H9 (cell line): ENCODE measurements around the gene LRRC31. TPM values are rescaled to one million over a fixed set of nuclear protein-coding genes. Genes with fewer than 3 reads are reported as not detected.

Experiments used
- DNase-seq: peaks from one replicate; pipeline ENCODE4 v3.0.0-alpha.2; 2017
- H2AFZ ChIP-seq: one replicate; pipeline ENCODE4 v1.6.1; 2013; ENCODE audit warnings: mild to moderate bottlenecking, low read length, control low read depth, moderate library complexity
- H2AK5ac ChIP-seq: 2 replicates; pipeline ENCODE4 v1.6.1; 2013; ENCODE audit warnings: low read length, control low read depth, mixed read lengths; ENCODE audit not compliant: insufficient read length
- H2BK120ac ChIP-seq: one replicate; pipeline ENCODE4 v1.6.1; 2013; ENCODE audit warnings: low read depth, mild to moderate bottlenecking, low read length, control low read depth, inconsistent platforms; ENCODE audit not compliant: poor library complexity, severe bottlenecking
- H2BK12ac ChIP-seq: 2 replicates; pipeline ENCODE4 v1.6.1; 2013; ENCODE audit warnings: low read length, control low read depth, mixed read lengths, low read depth; ENCODE audit not compliant: insufficient read length
- H2BK15ac ChIP-seq: 2 replicates; pipeline ENCODE4 v1.6.1; 2013; ENCODE audit warnings: low read depth, low read length, control low read depth
- H2BK20ac ChIP-seq: one replicate; pipeline ENCODE4 v1.6.1; 2013; ENCODE audit warnings: low read depth, mild to moderate bottlenecking, low read length, control low read depth, inconsistent platforms; ENCODE audit not compliant: poor library complexity, severe bottlenecking
- H2BK5ac ChIP-seq: 2 replicates; pipeline ENCODE4 v1.6.1; 2013; ENCODE audit warnings: low read length, control low read depth, mixed read lengths; ENCODE audit not compliant: insufficient read length
- H3K14ac ChIP-seq: 2 replicates; pipeline ENCODE4 v1.6.1; 2013; ENCODE audit warnings: low read length, control low read depth; ENCODE audit not compliant: insufficient read depth
- H3K18ac ChIP-seq: 2 replicates; pipeline ENCODE4 v1.6.1; 2013; ENCODE audit warnings: low read depth, mild to moderate bottlenecking, mixed read lengths, low read length, control low read depth; ENCODE audit not compliant: insufficient read length
- H3K23ac ChIP-seq: 2 replicates; pipeline ENCODE4 v1.6.1; 2013; ENCODE audit warnings: low read length, control low read depth, mixed read lengths, low read depth; ENCODE audit not compliant: insufficient read length
- H3K23me2 ChIP-seq: 2 replicates; pipeline ENCODE4 v1.6.1; 2013; ENCODE audit warnings: low read depth, mild to moderate bottlenecking, mixed read lengths, low read length, control low read depth; ENCODE audit not compliant: insufficient read length, poor library complexity, severe bottlenecking
- H3K27ac ChIP-seq: 2 replicates; pipeline ENCODE4 v1.5.1; 2013; ENCODE audit warnings: low read length, control low read depth, mixed read lengths, low read depth; ENCODE audit not compliant: insufficient read length
- H3K27me3 ChIP-seq: 2 replicates; pipeline ENCODE4 v1.6.1; 2013; ENCODE audit warnings: low read length, control low read depth, inconsistent platforms; ENCODE audit not compliant: insufficient read depth
- H3K4ac ChIP-seq: 2 replicates; pipeline ENCODE4 v1.6.1; 2013; ENCODE audit warnings: low read depth, mild to moderate bottlenecking, control low read depth, inconsistent platforms, low read length, moderate library complexity
- H3K4me1 ChIP-seq: 2 replicates; pipeline ENCODE4 v1.6.1; 2013; ENCODE audit warnings: low read length, control low read depth, inconsistent platforms; ENCODE audit not compliant: insufficient read depth
- H3K4me2 ChIP-seq: 2 replicates; pipeline ENCODE4 v1.6.1; 2013; ENCODE audit warnings: low read length, control low read depth, mixed read lengths; ENCODE audit not compliant: insufficient read length, insufficient read depth
- H3K56ac ChIP-seq: 2 replicates; pipeline ENCODE4 v1.6.1; 2013; ENCODE audit warnings: low read depth, mild to moderate bottlenecking, mixed read lengths, low read length, control low read depth; ENCODE audit not compliant: insufficient read length
- H3K79me1 ChIP-seq: 2 replicates; pipeline ENCODE4 v1.6.1; 2013; ENCODE audit warnings: low read depth, mild to moderate bottlenecking, moderate library complexity, low read length, control low read depth, inconsistent platforms; ENCODE audit not compliant: insufficient read depth, poor library complexity, severe bottlenecking
- H3K79me2 ChIP-seq: 2 replicates; pipeline ENCODE4 v1.6.1; 2013; ENCODE audit warnings: low read length, control low read depth, inconsistent platforms; ENCODE audit not compliant: insufficient read depth
- H3K9ac ChIP-seq: 2 replicates; pipeline ENCODE4 v1.6.1; 2013; ENCODE audit warnings: low read length, control low read depth, mixed read lengths; ENCODE audit not compliant: insufficient read length; ENCODE audit errors: extremely low read depth
- H3K9me3 ChIP-seq: one replicate; pipeline ENCODE4 v1.6.1; 2013; ENCODE audit warnings: low read depth, low read length, inconsistent platforms; ENCODE audit not compliant: control insufficient read depth
- H3T11ph ChIP-seq: one replicate; pipeline ENCODE4 v1.6.1; 2013; ENCODE audit warnings: mild to moderate bottlenecking, low read length, control low read depth, inconsistent platforms
- H4K20me1 ChIP-seq: one replicate; pipeline ENCODE4 v1.6.1; 2013; ENCODE audit not compliant: control insufficient read depth, insufficient read length, insufficient read depth
- H4K5ac ChIP-seq: 2 replicates; pipeline ENCODE4 v1.6.1; 2013; ENCODE audit warnings: low read depth, mild to moderate bottlenecking, mixed read lengths, low read length, control low read depth; ENCODE audit not compliant: insufficient read length
- H4K8ac ChIP-seq: replicated peaks from 2 replicates; pipeline ENCODE4 v1.6.1; 2013; ENCODE audit warnings: low read length, control low read depth, mixed read lengths, low read depth; ENCODE audit not compliant: insufficient read length
- H4K91ac ChIP-seq: 2 replicates; pipeline ENCODE4 v1.6.1; 2013; ENCODE audit warnings: low read depth, mild to moderate bottlenecking, moderate library complexity, mixed read lengths, low read length, control low read depth; ENCODE audit not compliant: insufficient read length
- H3K27ac Mint-ChIP-seq, 3 experiments: 2 replicates in 2 of 3; 3 replicates in 1 of 3; pipeline ENCODE4 v1.8.0; 2020 to 2021; ENCODE audit warnings: mixed read lengths in 3 of 3, mild to moderate bottlenecking in 1 of 3, moderate library complexity in 1 of 3
- H3K27me3 Mint-ChIP-seq: 2 replicates; pipeline ENCODE4 v1.8.0; 2021; ENCODE audit warnings: low read depth, mild to moderate bottlenecking, moderate library complexity, mixed read lengths
- H3K36me3 Mint-ChIP-seq, 3 experiments: 2 replicates in 2 of 3; 3 replicates in 1 of 3; pipeline ENCODE4 v1.8.0; 2020 to 2021; ENCODE audit warnings: low read depth in 3 of 3, mixed read lengths in 3 of 3; ENCODE audit not compliant: insufficient read depth in 1 of 3
- H3K4me1 Mint-ChIP-seq, 2 experiments: 2 replicates each; pipeline ENCODE4 v1.8.0; 2020; ENCODE audit warnings: mixed read lengths in 2 of 2
- H3K4me3 Mint-ChIP-seq, 2 experiments: 2 replicates in 1 of 2; 3 replicates in 1 of 2; pipeline ENCODE4 v1.8.0; 2020 to 2021; ENCODE audit warnings: mild to moderate bottlenecking in 2 of 2, mixed read lengths in 2 of 2, moderate library complexity in 1 of 2
- H3K9me3 Mint-ChIP-seq, 2 experiments: 2 replicates in 1 of 2; 3 replicates in 1 of 2; pipeline ENCODE4 v1.8.0; 2020; ENCODE audit warnings: mild to moderate bottlenecking in 2 of 2, mixed read lengths in 2 of 2, moderate library complexity in 1 of 2
- CTCF ChIP-seq: fragments of 200-600 bp; sonication (generic); conservative IDR thresholded peaks from 3 replicates; pipeline ENCODE4 v1.8.0; 2021; ENCODE audit warnings: antibody characterized with exemption, mild to moderate bottlenecking
- WGBS: extraction: QIAGEN DNeasy Blood & Tissue Kit; methylation state at CpG from one replicate; pipeline ENCODE4 v1.1.7; 2013; ENCODE audit warnings: missing lambda C conversion rate, low lambda C conversion rate, mixed read lengths; ENCODE audit not compliant: insufficient read length; ENCODE audit errors: extremely low coverage; 5-methylcytosine and 5-hydroxymethylcytosine counted together
- total RNA-seq: library from RNA; stranded (reverse); gene quantifications from 2 replicates; pipeline ENCODE4 v1.2.1, GENCODE V29; 2021

The LRRC31 gene
- total RNA-seq, 1 experiment from 2014 or later = not detected

GRCh38 chr3:169835533-169835932 lies 34.2 kb downstream of the LRRC31 start:
- Histone ChIP-seq H3K23me2 (no peaks in the 10 kb centered on the region), H3K27ac (no peak overlapping the region), H3K4me2 (no peak overlapping the region), H3K23ac (no peak overlapping the region), H3T11ph (no peak overlapping the region), H3K79me2 (no peaks in the 10 kb centered on the region), H2AFZ (no peak overlapping the region), H2BK20ac (no peak overlapping the region), H4K20me1 (no peaks in the 10 kb centered on the region), H3K9me3 (no peaks in the 10 kb centered on the region), H2BK5ac (no peak overlapping the region), H2AK5ac (no peak overlapping the region), H2BK12ac (no peak overlapping the region), H3K4me1 (no peaks in the 10 kb centered on the region), H3K18ac (no peak overlapping the region), H3K9ac (no peak overlapping the region), H3K56ac (no peak overlapping the region), H3K79me1 (no peaks in the 10 kb centered on the region), H4K91ac (no peak overlapping the region), H3K27me3 (no peaks in the 10 kb centered on the region), H4K8ac (no peak overlapping the region), H2BK15ac (no peak overlapping the region), H3K4ac (no peak overlapping the region), H3K14ac (no peak overlapping the region), H2BK120ac (no peak overlapping the region), H4K5ac (no peak overlapping the region)
- Mint-ChIP-seq H3K27ac (peak overlapping the region in 1 of 3 experiments; percentile 73; a peak in 1 of 7 replicates), H3K27me3 (no peaks in the 10 kb centered on the region), H3K36me3 (no peaks in the 10 kb centered on the region), H3K4me1 (peaks cover 7 to 11% of the 10 kb centered on the region in 2 experiments), H3K4me3 (no peak overlapping the region), H3K9me3 (no peaks in the 10 kb centered on the region)
- no CpG with 5 or more reads among the region's 1 CpG for WGBS
- no peak for TF ChIP-seq CTCF
- DNase-seq = no peak
